ENCODE measurements around the gene PTPN14. TPM values are rescaled to one million over a fixed set of nuclear protein-coding genes. Genes with fewer than 3 reads are reported as not detected.

PTPN14 gene
- total RNA-seq, 1 donor from 2014 or later: 43.7 TPM

GRCh38 chr1:214548988-214549387, 2.4 kb downstream of the PTPN14 start:
- no peaks in the 10 kb centered on the region for H3K9me3 ChIP-seq
- no peaks in the 10 kb centered on the region for H3K27me3 ChIP-seq
- no peak for TF ChIP-seq CTCF (IDR thresholded peaks at IDR 0.05)
- ATAC-seq: peak; percentile 20
- H3K27ac ChIP-seq: no peak overlapping the region
- H3K36me3 ChIP-seq: no peaks in the 10 kb centered on the region
- H3K4me3 ChIP-seq: peak overlapping the region; percentile 75
- no peak for DNase-seq
- peaks cover 11% of the 10 kb centered on the region for H3K4me1 ChIP-seq
- intact Hi-C loops (cut with DNase I): no loop called here

- ATAC-seq (no peak), DNase-seq (no peak)
- intact Hi-C loops (cut with DNase I): no loop called here
- Histone ChIP-seq H3K4me3 (no peak overlapping the region), H3K27me3 (no peaks in the 10 kb centered on the region), H3K9me3 (no peaks in the 10 kb centered on the region), H3K36me3 (no peaks in the 10 kb centered on the region), H3K4me1 (peaks cover 11% of the 10 kb centered on the region), H3K27ac (no peak overlapping the region)
- no peak for TF ChIP-seq CTCF (IDR thresholded peaks at IDR 0.05)
Observed at GRCh38 chr1:214548271-214548670, 3.1 kb downstream of the PTPN14 start.

- Histone ChIP-seq H3K27ac (no peak overlapping the region), H3K36me3 (no peaks in the 10 kb centered on the region), H3K9me3 (no peaks in the 10 kb centered on the region), H3K4me1 (peaks cover 15% of the 10 kb centered on the region), H3K4me3 (no peak overlapping the region), H3K27me3 (no peaks in the 10 kb centered on the region)
- no peak for TF ChIP-seq CTCF (IDR thresholded peaks at IDR 0.05)
- DNase-seq (no peak), ATAC-seq (no peak)
- intact Hi-C loops (cut with DNase I): no loop called here
Observed at GRCh38 chr1:214547747-214548146, 3.7 kb downstream of the PTPN14 start.

GRCh38 chr1:214546886-214547641, 4.3 kb downstream of the PTPN14 start:
- Histone ChIP-seq H3K36me3 (no peaks in the 10 kb centered on the region), H3K9me3 (no peaks in the 10 kb centered on the region), H3K4me1 (peaks cover 19% of the 10 kb centered on the region), H3K27ac (no peak overlapping the region), H3K4me3 (no peak overlapping the region), H3K27me3 (no peaks in the 10 kb centered on the region)
- ATAC-seq (no peak), DNase-seq (no peak)
- intact Hi-C loops (cut with DNase I): no loop called here
- TF ChIP-seq CTCF (IDR thresholded peaks at IDR 0.05): no peak

- DNase-seq (no peak), ATAC-seq (no peak)
- H3K4me3 ChIP-seq: no peak overlapping the region
- H3K9me3 ChIP-seq: no peaks in the 10 kb centered on the region
- H3K4me1 ChIP-seq: peaks cover 26% of the 10 kb centered on the region
- H3K27me3 ChIP-seq: no peaks in the 10 kb centered on the region
- intact Hi-C loops (cut with DNase I): no loop called here
- H3K27ac ChIP-seq: no peak overlapping the region
- no peaks in the 10 kb centered on the region for H3K36me3 ChIP-seq
- TF ChIP-seq CTCF (IDR thresholded peaks at IDR 0.05): no peak
Observed at GRCh38 chr1:214546084-214546483, 5.3 kb downstream of the PTPN14 start.

All from upper lobe of right lung (tissue), 1 donor.